ENCODE results near the gene CACNA1C. TPM values are rescaled to one million over a fixed set of nuclear protein-coding genes. Genes with fewer than 3 reads are reported as not detected.

Gene CACNA1C
- total and polyA plus RNA-seq, 10 of the 15 experiments (the other 5 are each of a cell fraction or from before 2014, with no cell fraction given): under 0.01 to 0.15 (median 0.09) TPM; not detected in 5

DNA sequence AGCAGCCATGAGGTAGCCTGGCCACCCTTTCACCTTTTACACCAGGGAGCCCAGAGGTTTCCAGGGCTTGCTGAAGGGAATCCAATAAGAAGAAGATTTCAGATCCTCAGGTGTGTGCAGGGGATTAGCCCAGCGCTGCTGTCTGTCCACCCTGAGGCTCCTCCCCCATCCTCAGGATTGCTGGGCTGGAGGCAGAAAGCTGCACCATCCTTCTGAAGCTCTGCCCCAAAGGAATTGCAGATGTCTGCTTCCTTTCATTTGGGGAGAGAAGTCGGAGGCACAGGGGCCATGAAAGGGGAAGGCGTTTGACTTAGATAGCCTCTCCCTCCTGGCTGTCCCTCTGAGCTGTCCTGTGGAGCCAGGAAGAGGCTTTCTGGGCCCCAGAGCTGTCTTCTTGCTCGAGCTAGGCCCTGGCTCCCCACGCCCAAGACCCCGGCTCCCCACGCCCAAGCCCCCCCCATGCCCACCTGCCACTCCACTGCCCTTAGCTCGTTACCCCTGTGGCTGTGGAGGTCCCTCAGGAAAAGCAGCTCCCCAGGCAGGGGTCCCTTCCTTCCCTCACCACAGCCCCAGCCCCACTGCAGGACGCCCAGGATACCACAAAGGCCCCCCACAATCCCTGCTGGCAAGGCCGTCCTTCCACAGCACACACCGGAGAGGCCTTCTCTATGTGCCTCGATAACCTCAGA is 359.0 kb downstream of the CACNA1C start (continued):
- TF ChIP-seq, protein P1, sequence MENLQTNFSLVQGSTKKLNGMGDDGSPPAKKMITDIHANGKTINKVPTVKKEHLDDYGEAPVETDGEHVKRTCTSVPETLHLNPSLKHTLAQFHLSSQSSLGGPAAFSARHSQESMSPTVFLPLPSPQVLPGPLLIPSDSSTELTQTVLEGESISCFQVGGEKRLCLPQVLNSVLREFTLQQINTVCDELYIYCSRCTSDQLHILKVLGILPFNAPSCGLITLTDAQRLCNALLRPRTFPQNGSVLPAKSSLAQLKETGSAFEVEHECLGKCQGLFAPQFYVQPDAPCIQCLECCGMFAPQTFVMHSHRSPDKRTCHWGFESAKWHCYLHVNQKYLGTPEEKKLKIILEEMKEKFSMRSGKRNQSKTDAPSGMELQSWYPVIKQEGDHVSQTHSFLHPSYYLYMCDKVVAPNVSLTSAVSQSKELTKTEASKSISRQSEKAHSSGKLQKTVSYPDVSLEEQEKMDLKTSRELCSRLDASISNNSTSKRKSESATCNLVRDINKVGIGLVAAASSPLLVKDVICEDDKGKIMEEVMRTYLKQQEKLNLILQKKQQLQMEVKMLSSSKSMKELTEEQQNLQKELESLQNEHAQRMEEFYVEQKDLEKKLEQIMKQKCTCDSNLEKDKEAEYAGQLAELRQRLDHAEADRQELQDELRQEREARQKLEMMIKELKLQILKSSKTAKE (IDR thresholded peaks at IDR 0.05; ENCODE audit: low read depth, poor library complexity, severe bottlenecking): no peak
- no peak for TF ChIP-seq FOXK2 (IDR thresholded peaks at IDR 0.05)
- TF ChIP-seq TAF1 (IDR thresholded peaks at IDR 0.05; ENCODE audit: borderline replicate concordance, low read depth, low read length): no peak
- no peak for TF ChIP-seq SIX5 (IDR thresholded peaks at IDR 0.05; ENCODE audit: low read depth, low read length, severe bottlenecking)
- TF ChIP-seq, protein P2, sequence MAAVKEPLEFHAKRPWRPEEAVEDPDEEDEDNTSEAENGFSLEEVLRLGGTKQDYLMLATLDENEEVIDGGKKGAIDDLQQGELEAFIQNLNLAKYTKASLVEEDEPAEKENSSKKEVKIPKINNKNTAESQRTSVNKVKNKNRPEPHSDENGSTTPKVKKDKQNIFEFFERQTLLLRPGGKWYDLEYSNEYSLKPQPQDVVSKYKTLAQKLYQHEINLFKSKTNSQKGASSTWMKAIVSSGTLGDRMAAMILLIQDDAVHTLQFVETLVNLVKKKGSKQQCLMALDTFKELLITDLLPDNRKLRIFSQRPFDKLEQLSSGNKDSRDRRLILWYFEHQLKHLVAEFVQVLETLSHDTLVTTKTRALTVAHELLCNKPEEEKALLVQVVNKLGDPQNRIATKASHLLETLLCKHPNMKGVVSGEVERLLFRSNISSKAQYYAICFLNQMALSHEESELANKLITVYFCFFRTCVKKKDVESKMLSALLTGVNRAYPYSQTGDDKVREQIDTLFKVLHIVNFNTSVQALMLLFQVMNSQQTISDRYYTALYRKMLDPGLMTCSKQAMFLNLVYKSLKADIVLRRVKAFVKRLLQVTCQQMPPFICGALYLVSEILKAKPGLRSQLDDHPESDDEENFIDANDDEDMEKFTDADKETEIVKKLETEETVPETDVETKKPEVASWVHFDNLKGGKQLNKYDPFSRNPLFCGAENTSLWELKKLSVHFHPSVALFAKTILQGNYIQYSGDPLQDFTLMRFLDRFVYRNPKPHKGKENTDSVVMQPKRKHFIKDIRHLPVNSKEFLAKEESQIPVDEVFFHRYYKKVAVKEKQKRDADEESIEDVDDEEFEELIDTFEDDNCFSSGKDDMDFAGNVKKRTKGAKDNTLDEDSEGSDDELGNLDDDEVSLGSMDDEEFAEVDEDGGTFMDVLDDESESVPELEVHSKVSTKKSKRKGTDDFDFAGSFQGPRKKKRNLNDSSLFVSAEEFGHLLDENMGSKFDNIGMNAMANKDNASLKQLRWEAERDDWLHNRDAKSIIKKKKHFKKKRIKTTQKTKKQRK (IDR thresholded peaks at IDR 0.05; ENCODE audit: low read depth, low read length): no peak
- no peak for TF ChIP-seq FOS (IDR thresholded peaks at IDR 0.05; ENCODE audit: borderline replicate concordance, extremely low read depth, insufficient read length)

DNA sequence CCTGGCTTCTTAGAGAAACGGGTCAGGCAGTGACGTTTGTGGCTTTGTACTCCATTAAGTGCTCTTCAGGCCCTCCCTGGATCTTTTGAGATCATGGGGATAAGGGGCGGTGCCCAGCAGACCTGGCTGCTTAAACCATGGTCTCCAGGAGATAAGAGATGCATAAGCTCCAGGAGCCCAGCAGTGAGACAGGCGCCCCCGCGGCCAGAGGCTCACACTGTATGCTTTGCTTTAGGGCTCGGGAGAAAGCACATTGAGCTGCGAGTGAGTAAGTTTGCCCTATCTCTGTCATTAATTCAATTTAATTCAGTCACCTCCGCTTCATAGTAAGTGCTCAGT is 359.5 kb downstream of the CACNA1C start:
- ATAC-seq (no peak), DNase-seq (ENCODE audit: low read depth, low spot score) (no peak), FAIRE-seq (no peak)
- Histone ChIP-seq H3K9me3 (replicated peaks; ENCODE audit: control insufficient read depth, insufficient read depth, low read length) (no peaks in the 10 kb centered on the region), H3K36me3 (ENCODE audit: control insufficient read depth in 2 of 2, insufficient read depth in 2 of 2, low read length in 1 of 2) (no peaks in the 10 kb centered on the region), H3K27ac (ENCODE audit: control insufficient read depth, insufficient read depth) (no peak overlapping the region), H3K4me3 (no peak overlapping the region), H3K79me2 (ENCODE audit: control insufficient read depth, insufficient read depth, low read length) (no peaks in the 10 kb centered on the region), H3K4me1 (ENCODE audit: control insufficient read depth, insufficient read depth, low read length) (no peaks in the 10 kb centered on the region), H3K9ac (ENCODE audit: control insufficient read depth, insufficient read depth, low read length) (no peak overlapping the region), H4K20me1 (ENCODE audit: control insufficient read depth, insufficient read depth) (no peaks in the 10 kb centered on the region), H3K27me3 (replicated peaks in 1 of 2; ENCODE audit: control insufficient read depth in 2 of 2, insufficient read depth in 2 of 2, low read length in 1 of 2) (peaks cover 0 to 3% of the 10 kb centered on the region in 2 experiments; a peak in 1 of 4 replicates), H3K4me2 (ENCODE audit: control insufficient read depth, insufficient read depth) (no peak overlapping the region), H2AFZ (ENCODE audit: control insufficient read depth, low read depth, low read length) (no peak overlapping the region)
- BruUV-seq (replicated peaks): no TSS peak
- RAD21 ChIA-PET (ENCODE audit: unreplicated experiment): no interaction called here
- WGBS (ENCODE audit: insufficient coverage, insufficient replicate concordance, low lambda C conversion rate, missing lambda C conversion rate): 54% methylated on average over 9 of the region's 9 CpGs
- intact Hi-C loops (cut with micrococcal nuclease; ENCODE audit: unreplicated experiment): no loop called here
- POLR2A ChIA-PET: no interaction called here
- SMC1A ChIA-PET (ENCODE audit: uncharacterized antibody, unreplicated experiment): no interaction called here
- in situ Hi-C loops (cut with MboI): no loop called here
- CTCF ChIA-PET: no interaction called here
- no peak for TF ChIP-seq SP1 (IDR thresholded peaks at IDR 0.05; ENCODE audit: low read depth, low read length)
- no peak for TF ChIP-seq LARP7 (IDR thresholded peaks at IDR 0.05)
- no peak for TF ChIP-seq CBX3 (IDR thresholded peaks at IDR 0.05; ENCODE audit: borderline replicate concordance, low read depth)
- no peak for TF ChIP-seq BHLHE40 (IDR thresholded peaks at IDR 0.05; ENCODE audit: borderline replicate concordance in 1 of 2, low read depth in 2 of 2, low read length in 1 of 2)
- TF ChIP-seq, protein P1 (IDR thresholded peaks at IDR 0.05; ENCODE audit: low read depth, poor library complexity, severe bottlenecking): no peak
- TF ChIP-seq BRCA1 (IDR thresholded peaks at IDR 0.05; ENCODE audit: low read depth, low read length): no peak
- TF ChIP-seq, protein P3, sequence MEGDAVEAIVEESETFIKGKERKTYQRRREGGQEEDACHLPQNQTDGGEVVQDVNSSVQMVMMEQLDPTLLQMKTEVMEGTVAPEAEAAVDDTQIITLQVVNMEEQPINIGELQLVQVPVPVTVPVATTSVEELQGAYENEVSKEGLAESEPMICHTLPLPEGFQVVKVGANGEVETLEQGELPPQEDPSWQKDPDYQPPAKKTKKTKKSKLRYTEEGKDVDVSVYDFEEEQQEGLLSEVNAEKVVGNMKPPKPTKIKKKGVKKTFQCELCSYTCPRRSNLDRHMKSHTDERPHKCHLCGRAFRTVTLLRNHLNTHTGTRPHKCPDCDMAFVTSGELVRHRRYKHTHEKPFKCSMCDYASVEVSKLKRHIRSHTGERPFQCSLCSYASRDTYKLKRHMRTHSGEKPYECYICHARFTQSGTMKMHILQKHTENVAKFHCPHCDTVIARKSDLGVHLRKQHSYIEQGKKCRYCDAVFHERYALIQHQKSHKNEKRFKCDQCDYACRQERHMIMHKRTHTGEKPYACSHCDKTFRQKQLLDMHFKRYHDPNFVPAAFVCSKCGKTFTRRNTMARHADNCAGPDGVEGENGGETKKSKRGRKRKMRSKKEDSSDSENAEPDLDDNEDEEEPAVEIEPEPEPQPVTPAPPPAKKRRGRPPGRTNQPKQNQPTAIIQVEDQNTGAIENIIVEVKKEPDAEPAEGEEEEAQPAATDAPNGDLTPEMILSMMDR (IDR thresholded peaks at IDR 0.05 in 2 of 3, conservative IDR thresholded peaks at IDR 0.05 in 1 of 3; ENCODE audit: control insufficient read depth in 2 of 3, extremely low read depth in 1 of 3, insufficient read depth in 1 of 3, low read depth in 3 of 3, low read length in 3 of 3): no peak
- TF ChIP-seq HDAC2 (IDR thresholded peaks at IDR 0.05): no peak

Measured in GM12878 (cell line).